GM12891 (cell line): ENCODE data around the gene BAK1.
"Not testable (repeated sequence)": the region's sequence is repeated elsewhere in the genome, so short reads cannot be mapped to it uniquely, and the experiment has no call there.

Experiments
- DNase-seq: peaks from one replicate; pipeline ENCODE4 v3.0.0; 2011; ENCODE audit warnings: low spot score; ENCODE audit not compliant: insufficient read length
- FAIRE-seq: peaks from 2 replicates; lab custom pipeline; 2011; peaks lifted over from hg19 to GRCh38; lab: Jason Lieb, UNC
- PAX5 ChIP-seq: IDR thresholded peaks from 2 replicates; pipeline ENCODE4 v1.6.1; 2011; ENCODE audit warnings: low read length, moderate library complexity, mild to moderate bottlenecking; ENCODE audit not compliant: insufficient read depth, severe bottlenecking
- POLR2A ChIP-seq: IDR thresholded peaks from 2 replicates; pipeline ENCODE4 v1.6.1; 2011; ENCODE audit warnings: low read depth, low read length, control low read depth
- POLR2AphosphoS5 ChIP-seq: IDR thresholded peaks from 2 replicates; pipeline ENCODE4 v1.6.1; 2011; ENCODE audit warnings: low read depth, low read length, control low read depth
- SPI1 ChIP-seq: IDR thresholded peaks from 2 replicates; pipeline ENCODE4 v1.6.1; 2011; ENCODE audit warnings: low read depth, low read length, control low read depth
- TAF1 ChIP-seq: IDR thresholded peaks from 2 replicates; pipeline ENCODE4 v1.6.1; 2011; ENCODE audit warnings: low read depth, low read length, control low read depth

BAK1 gene

DNA sequence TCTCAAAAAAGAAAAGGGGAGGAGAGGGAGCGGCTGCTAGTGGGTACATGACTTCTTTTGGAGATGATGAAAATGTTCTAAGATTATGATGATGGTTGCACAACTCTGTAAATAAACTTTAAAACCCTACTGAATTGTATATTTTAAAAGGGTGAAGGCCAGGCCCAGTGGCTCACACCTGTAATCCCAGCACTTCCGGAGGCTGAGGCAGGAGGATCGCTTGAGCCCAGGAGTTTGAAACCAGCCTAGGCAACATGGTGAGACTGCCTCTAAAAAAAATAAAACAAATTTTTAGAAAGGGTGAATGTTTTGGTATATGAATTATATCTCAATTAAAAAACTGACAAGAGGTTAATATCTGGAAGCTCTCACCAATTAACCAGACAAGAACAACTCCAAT, 45.4 kb downstream of the BAK1 start:
- FAIRE-seq (no peak), DNase-seq (no peak)
- TF ChIP-seq SPI1 (no peak), POLR2AphosphoS5 (no peak), POLR2A (no peak), TAF1 (no peak), PAX5 (no peak)

DNA sequence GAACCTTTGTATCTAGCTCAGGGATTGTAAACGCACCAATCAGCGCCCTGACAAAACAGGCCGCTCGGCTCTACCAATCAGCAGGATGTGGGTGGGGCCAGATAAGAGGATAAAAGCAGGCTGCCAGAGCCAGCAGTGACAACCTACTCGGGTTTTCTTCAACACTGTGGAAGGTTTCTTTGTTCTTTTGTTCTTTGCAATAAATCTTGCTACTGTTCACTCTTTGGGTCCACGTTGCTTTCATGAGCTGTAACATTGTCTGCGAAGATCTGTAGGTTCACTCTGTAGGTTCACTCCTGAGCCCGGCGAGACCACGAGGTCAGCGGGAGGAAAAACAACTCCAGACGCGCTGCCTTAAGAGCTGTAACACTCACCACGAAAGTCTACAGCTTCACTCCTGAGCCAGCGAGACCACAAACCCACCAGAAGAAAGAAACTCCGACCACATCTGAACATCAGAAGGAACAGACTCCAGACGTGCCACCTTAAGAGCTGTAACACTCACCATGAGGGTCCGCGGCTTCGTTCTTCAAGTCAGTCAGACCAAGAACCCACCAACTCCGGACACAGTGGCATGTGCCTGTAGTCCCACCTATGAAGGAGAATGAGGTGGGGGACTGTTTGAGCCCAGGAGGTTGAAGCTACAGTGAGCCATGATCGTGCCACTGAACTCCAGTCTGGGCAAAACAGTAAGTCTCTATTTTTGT, 46.8 kb downstream of the BAK1 start:
- not testable (repeated sequence) for FAIRE-seq, DNase-seq

DNA sequence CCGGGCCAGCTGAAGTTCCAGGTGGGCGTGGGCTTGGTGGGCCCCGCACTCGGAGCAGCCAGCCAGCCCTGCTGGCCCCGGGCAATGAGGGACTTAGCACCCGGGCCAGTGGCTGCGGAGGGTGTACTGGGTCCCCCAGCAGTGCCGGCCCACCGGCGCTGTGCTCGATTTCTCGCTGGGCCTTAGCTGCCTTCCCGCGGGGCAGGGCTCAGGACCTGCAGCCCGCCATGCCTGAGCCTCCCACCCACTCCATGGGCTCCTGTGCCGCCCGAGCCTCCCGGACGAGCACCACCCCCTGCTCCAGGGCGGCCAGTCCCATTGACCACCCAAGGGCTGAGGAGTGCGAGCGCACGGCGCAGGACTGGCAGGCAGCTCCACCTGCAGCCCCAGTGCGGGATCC, 47.6 kb downstream of the BAK1 start:
- FAIRE-seq, DNase-seq: not testable (repeated sequence)

DNA sequence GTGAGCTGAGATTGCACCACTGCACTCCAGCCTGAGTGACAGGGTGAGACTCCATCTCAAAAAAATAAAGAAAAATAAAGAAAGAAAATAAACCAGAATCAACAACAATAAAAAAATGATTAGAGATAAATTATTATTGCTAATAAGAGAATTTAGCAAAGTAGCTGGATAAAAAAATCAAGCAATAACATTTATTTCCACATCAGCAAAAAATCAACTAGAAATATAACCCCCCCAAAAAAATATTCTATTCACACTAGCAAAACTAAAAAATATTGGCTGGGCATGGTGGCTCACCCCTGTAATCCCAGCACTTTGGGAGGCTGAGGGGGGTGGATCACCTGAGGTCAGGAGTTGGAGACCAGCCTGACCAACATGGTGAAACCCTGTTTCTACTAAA, 49.5 kb downstream of the BAK1 start:
- DNase-seq, FAIRE-seq: not testable (repeated sequence)
